ELF-1 (cell line): ENCODE results near the gene CFAP299.
"Not testable (repeated sequence)": the region's sequence is repeated elsewhere in the genome, so short reads cannot be mapped to it uniquely, and the experiment has no call there.

Source experiments
- DNase-seq: peaks from one replicate; pipeline ENCODE4 v3.0.0-alpha.2; 2016; ENCODE audit warnings: low read depth, low spot score

CFAP299 gene

DNA sequence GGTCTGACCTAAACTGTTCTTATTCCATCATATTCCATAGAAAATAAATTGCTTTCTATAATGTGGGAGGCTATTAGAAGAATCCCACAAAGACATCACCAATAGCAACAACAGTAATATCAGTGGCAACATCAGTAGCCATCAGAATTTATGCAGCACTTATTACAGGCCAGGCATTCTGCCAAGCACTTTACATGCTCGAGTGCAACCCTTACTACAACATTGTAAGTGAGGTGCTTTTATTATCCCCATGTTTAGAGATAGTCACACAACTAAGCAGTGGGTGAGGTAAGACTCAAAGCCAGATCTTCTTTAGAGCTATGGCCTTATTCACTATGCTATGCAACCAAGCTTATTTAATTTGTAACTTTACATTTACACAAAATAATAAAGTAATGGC lies 377.9 kb downstream of the CFAP299 start:
- no peak for DNase-seq

DNA sequence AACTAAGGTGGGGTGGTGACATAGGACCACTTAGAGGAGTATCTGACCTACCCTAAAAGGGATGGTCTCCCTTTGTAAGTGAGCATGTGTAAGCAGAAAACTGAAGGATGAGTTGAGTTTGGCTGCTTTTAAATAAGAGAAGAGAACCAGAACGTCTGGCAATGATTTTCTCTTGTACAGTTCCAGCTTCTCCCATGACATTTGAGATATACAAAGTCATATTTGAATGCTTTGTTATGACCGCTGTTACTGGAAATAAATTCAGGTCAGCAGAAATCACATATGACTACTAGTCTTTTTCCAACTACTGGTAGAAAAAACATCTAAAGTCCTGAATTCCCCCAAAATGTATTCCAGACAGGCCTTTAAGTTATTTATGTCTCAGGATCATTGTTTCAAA lies 381.7 kb downstream of the CFAP299 start:
- DNase-seq, result no peak

- DNase-seq, result no peak
Observed at GRCh38 chr4:80726471-80726870, 390.9 kb downstream of the CFAP299 start.

GRCh38 chr4:80730158-80730557 lies 394.6 kb downstream of the CFAP299 start:
- DNase-seq, result no peak

DNA sequence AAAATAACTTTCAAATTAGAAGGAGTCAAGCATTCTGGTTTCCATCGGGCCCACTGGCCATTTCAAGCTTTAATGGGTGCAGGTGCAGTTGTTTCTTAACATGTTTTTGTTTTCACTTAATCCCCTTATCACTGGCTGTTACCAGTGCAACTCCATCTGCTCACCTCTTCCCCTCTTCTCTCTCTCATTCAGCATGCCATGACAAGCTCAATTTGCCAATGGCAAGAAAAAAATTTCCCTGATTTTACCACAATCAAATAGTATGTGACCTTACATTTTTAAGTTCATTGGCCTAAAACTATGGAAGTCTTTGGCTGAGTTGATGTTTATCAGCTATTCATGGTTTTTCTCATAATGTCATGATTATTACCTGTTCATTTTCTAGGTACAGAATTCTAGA lies 395.9 kb downstream of the CFAP299 start:
- DNase-seq, result no peak

DNA sequence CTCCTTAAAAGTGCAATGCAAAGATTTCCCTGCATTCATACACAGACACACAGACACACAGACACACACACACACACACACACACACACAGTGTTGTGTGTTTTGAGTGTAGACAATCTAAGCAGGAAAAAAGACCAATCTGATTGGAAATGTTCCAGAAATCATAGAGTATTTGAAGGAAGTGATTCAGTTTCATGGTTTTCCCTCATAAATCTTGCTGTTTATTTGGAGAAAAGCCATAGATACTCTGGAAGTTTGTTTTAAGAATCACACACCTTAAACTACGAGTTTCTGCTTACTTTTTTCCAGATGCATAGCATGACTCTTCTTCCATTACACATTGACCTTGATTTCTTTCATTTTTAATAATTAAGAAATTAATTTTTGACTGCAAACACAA lies 396.5 kb downstream of the CFAP299 start:
- DNase-seq, result no peak

GRCh38 chr4:80740375-80740774 lies 404.8 kb downstream of the CFAP299 start:
- DNase-seq, result no peak

DNA sequence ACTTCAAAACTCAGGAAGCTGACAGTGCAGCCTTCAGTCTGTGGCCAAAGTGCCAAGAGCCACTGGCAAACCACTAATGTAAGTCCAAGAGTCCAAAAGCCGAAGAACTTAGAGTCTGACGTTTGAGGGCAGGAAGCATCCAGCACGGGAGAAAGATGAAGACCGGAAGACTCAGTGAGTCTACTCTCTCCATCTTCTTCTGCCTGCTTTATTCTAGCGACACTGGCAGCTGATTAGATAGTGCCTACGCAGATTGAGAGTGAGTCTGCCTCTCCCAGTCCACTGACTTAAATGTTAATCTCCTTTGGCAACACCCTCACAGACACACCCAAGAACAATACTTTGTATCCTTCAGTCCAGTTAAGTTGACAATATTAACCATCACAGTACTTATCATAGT lies 414.0 kb downstream of the CFAP299 start:
- DNase-seq, result not testable (repeated sequence)

DNA sequence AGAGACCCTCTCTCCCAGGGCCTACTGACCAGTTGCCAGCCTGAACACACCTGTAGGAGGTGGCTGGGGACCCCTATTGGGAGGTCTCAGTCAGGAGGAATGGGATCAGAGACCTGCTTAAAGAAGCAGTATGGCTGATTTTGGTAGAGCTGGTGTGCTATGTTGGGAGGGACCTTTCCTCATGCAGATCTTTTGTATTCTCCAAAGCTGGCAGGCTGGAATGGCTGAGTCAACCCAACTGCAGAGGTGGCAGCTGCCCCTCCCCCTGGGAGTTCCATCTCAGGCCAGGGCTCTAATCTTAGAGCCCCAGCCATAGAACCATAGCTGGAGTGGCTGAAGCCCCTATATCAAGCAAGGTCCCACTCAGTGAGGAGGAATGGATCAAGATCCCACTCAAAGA lies 415.7 kb downstream of the CFAP299 start:
- peak; percentile 12 for DNase-seq

GRCh38 chr4:80767944-80768343 lies 432.4 kb downstream of the CFAP299 start:
- no peak for DNase-seq

- no peak for DNase-seq
Observed at GRCh38 chr4:80776168-80776567, 440.6 kb downstream of the CFAP299 start.

- DNase-seq, result no peak
Observed at GRCh38 chr4:80781431-80781830, 445.9 kb downstream of the CFAP299 start.

GRCh38 chr4:80787306-80787705 lies 451.8 kb downstream of the CFAP299 start:
- no peak for DNase-seq

DNA sequence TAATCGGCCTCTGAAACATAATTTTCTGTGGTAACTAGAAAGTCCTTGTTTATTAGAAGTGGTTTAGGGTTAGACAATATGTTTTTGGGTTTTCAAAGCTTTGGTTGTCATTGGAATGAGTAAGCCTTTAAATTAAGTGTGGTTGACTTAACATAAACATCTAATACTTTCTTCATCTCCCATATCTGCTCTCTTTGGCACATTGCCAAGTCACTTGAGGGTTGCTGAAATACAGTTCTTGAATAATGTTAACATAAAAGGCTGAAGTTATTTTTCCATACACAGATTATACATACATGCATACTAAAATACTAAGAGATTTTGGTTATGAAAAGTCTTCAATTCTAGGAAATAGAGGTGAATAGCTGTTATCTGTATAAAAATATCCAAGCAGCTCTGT lies 453.3 kb downstream of the CFAP299 start:
- no peak for DNase-seq

DNA sequence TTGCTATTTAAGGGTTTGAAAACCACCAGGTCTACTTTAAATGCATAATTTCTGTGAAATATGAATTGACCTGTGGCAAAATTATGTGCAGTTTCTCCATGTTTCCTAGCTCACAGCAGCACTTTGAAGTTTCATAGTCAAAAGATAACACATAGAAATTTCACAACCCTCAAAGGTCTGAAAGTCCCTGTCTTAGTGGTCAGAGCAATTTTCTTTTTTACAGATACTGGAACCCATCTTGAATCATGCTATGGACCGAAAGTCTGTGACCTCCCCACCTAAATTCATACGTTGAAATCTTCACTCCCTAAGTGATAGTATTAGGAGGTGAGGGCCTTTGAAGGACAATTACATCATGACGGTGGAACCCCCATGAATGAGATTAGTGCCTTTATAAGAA lies 454.6 kb downstream of the CFAP299 start:
- no peak for DNase-seq

DNA sequence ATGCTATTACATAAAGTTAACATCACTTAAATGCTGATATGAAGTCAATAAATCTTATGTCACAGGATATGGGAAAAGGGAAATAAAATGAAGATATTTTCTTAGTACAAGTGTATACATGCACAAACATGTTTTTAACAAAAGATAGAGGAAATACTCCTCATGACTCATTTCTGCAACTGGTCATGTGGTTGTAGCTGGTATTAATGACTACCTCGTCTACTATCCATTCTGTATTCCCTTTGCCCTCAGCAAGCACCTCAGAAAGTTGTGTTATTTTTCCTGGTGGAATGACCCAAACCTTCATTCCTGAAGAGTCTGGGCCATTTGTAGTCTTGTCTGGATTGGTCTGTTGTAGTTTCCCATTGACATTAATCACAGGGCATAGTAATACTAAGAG lies 458.1 kb downstream of the CFAP299 start:
- not testable (repeated sequence) for DNase-seq

- DNase-seq, result no peak
Observed at GRCh38 chr4:80798082-80798481, 462.6 kb downstream of the CFAP299 start.

DNA sequence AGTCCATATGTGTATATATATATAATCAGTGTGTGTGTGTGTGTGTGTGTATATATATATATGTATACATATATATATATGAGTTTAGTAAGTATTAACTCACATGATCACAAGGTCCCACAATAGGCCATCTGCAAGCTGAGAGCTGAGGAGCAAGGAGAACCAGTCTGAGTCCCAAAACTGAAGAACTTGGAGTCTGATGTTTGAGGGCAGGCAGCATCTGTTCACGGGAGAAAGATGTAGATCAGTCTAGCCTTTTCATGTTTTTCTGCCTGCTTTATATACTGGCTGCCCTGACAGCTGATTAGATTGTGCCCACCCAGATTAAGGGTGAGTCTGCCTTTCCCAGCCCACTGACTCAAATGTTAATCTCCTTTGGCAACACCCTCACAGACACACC lies 465.2 kb downstream of the CFAP299 start:
- not testable (repeated sequence) for DNase-seq

GRCh38 chr4:80803337-80803736 lies 467.8 kb downstream of the CFAP299 start:
- no peak for DNase-seq

DNA sequence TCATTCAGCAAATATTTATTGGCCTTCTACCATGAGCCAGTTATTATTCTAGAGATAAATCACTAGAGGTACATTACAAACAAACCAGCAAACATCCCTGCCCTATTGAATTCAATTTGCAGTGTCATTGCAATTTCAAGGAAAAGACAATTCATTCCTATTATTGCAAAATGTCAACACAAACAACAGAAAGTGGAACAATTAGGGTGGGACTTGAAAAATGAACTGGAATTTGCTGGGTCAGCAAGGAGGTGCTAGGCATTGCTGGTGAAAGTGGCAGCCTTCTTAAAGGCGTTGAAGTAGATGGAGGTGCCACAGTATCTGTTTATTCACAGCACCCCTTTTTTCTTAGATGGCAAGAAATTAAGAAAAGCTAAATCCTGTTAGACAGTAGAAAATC lies 470.9 kb downstream of the CFAP299 start:
- no peak for DNase-seq

GRCh38 chr4:80809039-80809729 lies 473.7 kb downstream of the CFAP299 start:
- DNase-seq, result no peak

DNA sequence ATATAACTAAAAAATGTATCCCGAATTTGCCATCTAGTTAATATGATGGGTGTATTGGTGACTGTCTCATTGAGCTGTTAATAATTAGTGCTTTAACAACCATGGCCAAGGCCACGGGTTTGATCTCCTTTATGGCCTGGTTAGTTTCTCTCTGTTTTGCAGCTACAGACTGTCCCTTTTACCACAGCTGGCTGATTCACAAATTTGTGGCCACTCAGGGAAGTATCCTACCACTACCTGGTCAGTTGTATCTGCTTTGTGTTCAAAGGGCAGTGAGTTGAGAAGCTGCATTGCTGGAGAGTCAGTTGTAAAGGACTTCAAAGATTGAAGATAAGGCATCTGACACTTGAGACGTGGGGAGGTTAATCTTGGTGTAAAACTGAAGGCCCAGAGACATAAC lies 475.9 kb downstream of the CFAP299 start:
- no peak for DNase-seq

DNA sequence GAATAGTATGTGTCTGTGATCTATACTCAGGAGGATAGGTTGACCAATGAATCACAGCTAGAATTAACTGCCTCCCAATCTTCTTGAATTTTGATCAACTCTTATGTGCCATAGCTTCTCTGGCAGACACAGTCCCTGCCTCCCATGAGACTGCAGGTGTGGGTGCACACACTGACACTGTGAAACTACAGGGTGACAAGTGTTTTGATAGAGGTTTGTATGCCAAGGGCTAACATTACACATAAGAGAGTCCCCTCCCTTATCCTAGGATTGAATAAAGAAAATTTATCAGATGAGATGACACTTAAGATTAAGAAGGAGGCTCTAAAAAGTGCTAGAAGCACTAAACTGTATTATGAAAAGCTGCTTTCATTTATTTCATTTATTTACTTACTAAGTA lies 476.6 kb downstream of the CFAP299 start:
- DNase-seq, result no peak

GRCh38 chr4:80814266-80814665 lies 478.7 kb downstream of the CFAP299 start:
- DNase-seq, result no peak
